Measurements from ENCODE around the gene SERPINA1.

The SERPINA1 gene

DNA sequence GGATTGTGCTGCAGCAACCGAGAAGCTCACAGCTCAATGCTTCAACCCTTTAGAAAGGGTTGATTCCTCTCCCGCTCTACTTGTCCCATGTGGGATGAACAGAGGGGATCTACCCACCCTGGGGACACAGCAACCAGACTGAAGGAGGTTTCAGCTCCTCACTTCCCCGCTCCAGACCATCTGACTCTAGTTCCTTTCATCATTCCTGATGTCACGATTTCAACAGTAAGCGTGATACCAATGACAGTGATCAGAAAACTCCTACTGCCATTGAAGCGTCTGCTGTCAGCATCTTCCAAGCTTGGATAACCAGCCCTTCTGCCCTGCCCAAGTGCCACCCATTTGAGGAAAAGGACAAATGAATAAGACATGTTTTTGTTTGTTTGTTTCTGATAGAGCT is 14.3 kb downstream of the SERPINA1 start:
- Histone ChIP-seq H3K36me3 (replicated peaks; ENCODE audit: insufficient read depth, low read length) (no peaks in the 10 kb centered on the region), H3K4me1 (ENCODE audit: low read length) (no peaks in the 10 kb centered on the region), H4K20me1 (ENCODE audit: insufficient read depth, low read length) (no peaks in the 10 kb centered on the region), H3K79me2 (ENCODE audit: low read length) (no peaks in the 10 kb centered on the region), H3K27me3 (replicated peaks; ENCODE audit: insufficient read depth, low read length) (no peaks in the 10 kb centered on the region), H2AFZ (ENCODE audit: low read length) (no peak overlapping the region), H3K4me3 (ENCODE audit: low read length) (no peak overlapping the region), H3F3A (ENCODE audit: insufficient read depth, low read length) (no peaks in the 10 kb centered on the region), H3K27ac (ENCODE audit: low read length) (no peak overlapping the region), H3K9ac (ENCODE audit: low read length) (no peak overlapping the region), H3K9me3 (replicated peaks; ENCODE audit: insufficient read depth, low read length) (no peaks in the 10 kb centered on the region), H3K4me2 (ENCODE audit: low read depth, low read length) (no peak overlapping the region), H3K9me2 (replicated peaks; ENCODE audit: insufficient read depth, low read length) (no peaks in the 10 kb centered on the region)
- DNase-seq: no peak
- TF ChIP-seq EZH2 (optimal IDR thresholded peaks at IDR 0.05; ENCODE audit: low read depth, low read length) (no peak), EZH2phosphoT487 (IDR thresholded peaks at IDR 0.05; ENCODE audit: low read length) (no peak)
- TF ChIP-seq, protein P1, sequence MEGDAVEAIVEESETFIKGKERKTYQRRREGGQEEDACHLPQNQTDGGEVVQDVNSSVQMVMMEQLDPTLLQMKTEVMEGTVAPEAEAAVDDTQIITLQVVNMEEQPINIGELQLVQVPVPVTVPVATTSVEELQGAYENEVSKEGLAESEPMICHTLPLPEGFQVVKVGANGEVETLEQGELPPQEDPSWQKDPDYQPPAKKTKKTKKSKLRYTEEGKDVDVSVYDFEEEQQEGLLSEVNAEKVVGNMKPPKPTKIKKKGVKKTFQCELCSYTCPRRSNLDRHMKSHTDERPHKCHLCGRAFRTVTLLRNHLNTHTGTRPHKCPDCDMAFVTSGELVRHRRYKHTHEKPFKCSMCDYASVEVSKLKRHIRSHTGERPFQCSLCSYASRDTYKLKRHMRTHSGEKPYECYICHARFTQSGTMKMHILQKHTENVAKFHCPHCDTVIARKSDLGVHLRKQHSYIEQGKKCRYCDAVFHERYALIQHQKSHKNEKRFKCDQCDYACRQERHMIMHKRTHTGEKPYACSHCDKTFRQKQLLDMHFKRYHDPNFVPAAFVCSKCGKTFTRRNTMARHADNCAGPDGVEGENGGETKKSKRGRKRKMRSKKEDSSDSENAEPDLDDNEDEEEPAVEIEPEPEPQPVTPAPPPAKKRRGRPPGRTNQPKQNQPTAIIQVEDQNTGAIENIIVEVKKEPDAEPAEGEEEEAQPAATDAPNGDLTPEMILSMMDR (IDR thresholded peaks at IDR 0.05; ENCODE audit: low read length): no peak

DNA sequence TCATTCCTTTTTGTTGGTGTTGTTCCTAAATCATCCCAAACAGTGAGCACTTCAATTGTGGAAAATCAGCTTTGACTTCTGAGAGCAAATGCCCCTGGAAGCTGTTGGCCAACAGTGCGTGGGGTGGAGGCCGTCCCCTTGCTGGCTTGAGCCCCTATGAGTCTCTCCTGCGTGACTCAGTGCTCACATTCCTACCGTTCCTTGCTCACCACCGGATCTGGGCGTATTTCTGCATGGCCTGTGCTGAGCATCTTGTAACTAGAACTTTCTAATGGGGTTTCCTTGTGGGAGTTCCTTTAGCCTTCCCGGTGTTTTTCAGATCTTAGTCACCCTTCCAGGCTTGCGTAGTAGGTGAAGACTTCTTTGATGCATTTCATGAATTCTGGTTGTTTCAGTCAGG is 14.7 kb downstream of the SERPINA1 start:
- Histone ChIP-seq H3K4me1 (ENCODE audit: low read length) (no peaks in the 10 kb centered on the region), H3K27ac (ENCODE audit: low read length) (no peak overlapping the region), H3K9ac (ENCODE audit: low read length) (no peak overlapping the region), H2AFZ (ENCODE audit: low read length) (no peak overlapping the region), H3K9me3 (replicated peaks; ENCODE audit: insufficient read depth, low read length) (no peaks in the 10 kb centered on the region), H3F3A (ENCODE audit: insufficient read depth, low read length) (no peaks in the 10 kb centered on the region), H3K9me2 (replicated peaks; ENCODE audit: insufficient read depth, low read length) (no peaks in the 10 kb centered on the region), H3K4me3 (ENCODE audit: low read length) (no peak overlapping the region), H3K36me3 (replicated peaks; ENCODE audit: insufficient read depth, low read length) (no peaks in the 10 kb centered on the region), H3K27me3 (replicated peaks; ENCODE audit: insufficient read depth, low read length) (no peaks in the 10 kb centered on the region), H4K20me1 (ENCODE audit: insufficient read depth, low read length) (no peaks in the 10 kb centered on the region), H3K4me2 (ENCODE audit: low read depth, low read length) (no peak overlapping the region), H3K79me2 (ENCODE audit: low read length) (no peaks in the 10 kb centered on the region)
- TF ChIP-seq EZH2 (optimal IDR thresholded peaks at IDR 0.05; ENCODE audit: low read depth, low read length) (no peak), EZH2phosphoT487 (IDR thresholded peaks at IDR 0.05; ENCODE audit: low read length) (no peak)
- TF ChIP-seq, protein P1 (IDR thresholded peaks at IDR 0.05; ENCODE audit: low read length): no peak
- no peak for DNase-seq

DNA sequence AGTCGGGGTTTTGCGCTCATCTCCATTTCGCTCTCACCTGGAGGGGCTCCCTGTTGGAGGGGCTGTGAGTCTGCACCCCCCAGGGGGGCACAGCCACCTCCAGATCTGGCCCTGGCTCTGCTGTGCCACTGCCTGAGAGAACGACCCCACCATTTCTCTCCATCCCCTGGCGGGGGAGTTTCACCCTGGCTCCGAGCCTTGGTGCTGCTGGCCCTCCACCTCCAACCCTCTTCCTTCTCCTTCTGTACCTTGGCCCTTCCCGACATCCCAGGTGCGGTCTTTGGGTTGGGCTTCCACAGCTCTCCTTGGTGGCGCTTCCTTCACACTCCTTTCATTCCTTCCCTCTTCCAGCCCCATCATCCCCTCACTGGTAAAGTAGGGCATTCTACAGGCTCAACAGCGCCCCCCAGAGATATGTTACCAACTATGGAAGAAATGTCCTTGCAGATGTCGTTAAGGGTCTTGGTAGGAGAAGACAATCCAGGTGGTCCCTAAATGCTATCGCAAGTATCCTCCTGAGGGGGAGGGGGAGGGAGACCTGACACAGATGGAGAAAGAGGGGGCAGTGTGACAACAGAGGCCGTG is 16.3 kb downstream of the SERPINA1 start:
- H3K9me2 ChIP-seq (replicated peaks; ENCODE audit: insufficient read depth, low read length): no peaks in the 10 kb centered on the region
- no peak overlapping the region for H3K4me2 ChIP-seq (ENCODE audit: low read depth, low read length)
- TF ChIP-seq EZH2 (optimal IDR thresholded peaks at IDR 0.05; ENCODE audit: low read depth, low read length) (no peak), EZH2phosphoT487 (IDR thresholded peaks at IDR 0.05; ENCODE audit: low read length) (no peak)
- TF ChIP-seq, protein P1 (IDR thresholded peaks at IDR 0.05; ENCODE audit: low read length): no peak
- H2AFZ ChIP-seq (ENCODE audit: low read length): no peak overlapping the region
- H3K4me1 ChIP-seq (ENCODE audit: low read length): no peaks in the 10 kb centered on the region
- no peaks in the 10 kb centered on the region for H3K9me3 ChIP-seq (replicated peaks; ENCODE audit: insufficient read depth, low read length)
- H3K9ac ChIP-seq (ENCODE audit: low read length): no peak overlapping the region
- DNase-seq: no peak
- no peak overlapping the region for H3K4me3 ChIP-seq (ENCODE audit: low read length)
- no peak overlapping the region for H3K27ac ChIP-seq (ENCODE audit: low read length)
- H3K27me3 ChIP-seq (replicated peaks; ENCODE audit: insufficient read depth, low read length): no peaks in the 10 kb centered on the region
- no peaks in the 10 kb centered on the region for H3F3A ChIP-seq (ENCODE audit: insufficient read depth, low read length)
- no peaks in the 10 kb centered on the region for H3K36me3 ChIP-seq (replicated peaks; ENCODE audit: insufficient read depth, low read length)
- H4K20me1 ChIP-seq (ENCODE audit: insufficient read depth, low read length): no peaks in the 10 kb centered on the region
- H3K79me2 ChIP-seq (ENCODE audit: low read length): no peaks in the 10 kb centered on the region
